AG20443 (cell line): ENCODE measurements around the gene PLXNA4.
A peak's percentile ranks its signal among the peaks of the same experiment; 100 is the strongest.

Experiments used
- DNase-seq: peaks from one replicate; pipeline ENCODE4 v3.0.0; 2012; ENCODE audit warnings: low spot score, mixed read lengths

Gene PLXNA4

DNA sequence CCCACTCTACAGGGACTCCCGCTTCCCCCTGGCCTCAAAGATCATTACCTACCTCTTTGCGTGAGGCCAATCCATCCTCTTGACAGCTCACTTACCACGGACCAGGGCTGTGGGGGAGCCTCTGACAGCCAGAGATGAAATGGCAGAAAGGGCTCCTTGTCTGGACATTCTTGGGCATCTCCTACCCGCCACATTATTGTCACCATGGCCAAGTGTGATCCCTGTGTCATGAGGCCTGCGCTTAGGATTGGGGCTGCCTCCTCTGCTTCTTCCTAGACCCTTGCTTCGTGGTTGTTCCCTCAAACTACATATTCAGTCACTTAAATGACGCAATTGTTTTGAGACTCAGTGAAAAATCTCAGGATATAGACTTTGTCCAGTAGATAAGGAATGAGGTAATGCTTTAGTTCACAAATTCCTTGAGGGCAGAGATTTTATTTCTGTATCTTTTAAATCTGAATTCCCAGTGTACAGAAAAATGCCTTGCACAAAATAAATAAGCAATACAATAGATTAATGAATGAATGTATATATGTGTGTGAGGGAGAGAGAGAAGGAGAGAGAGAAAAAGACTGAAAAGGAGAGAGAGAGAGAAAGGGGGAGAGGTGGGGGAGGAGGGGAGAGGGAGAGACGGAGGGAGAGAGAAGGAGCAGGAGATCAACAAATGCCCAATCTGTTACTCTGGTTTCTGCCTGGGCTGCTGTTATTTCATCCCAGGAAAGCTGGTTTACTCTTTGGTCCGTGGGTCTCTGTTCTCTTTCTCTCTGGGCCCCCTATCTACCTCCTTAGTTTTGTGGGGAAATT is 159.0 kb downstream of the PLXNA4 start:
- no peak for DNase-seq

DNA sequence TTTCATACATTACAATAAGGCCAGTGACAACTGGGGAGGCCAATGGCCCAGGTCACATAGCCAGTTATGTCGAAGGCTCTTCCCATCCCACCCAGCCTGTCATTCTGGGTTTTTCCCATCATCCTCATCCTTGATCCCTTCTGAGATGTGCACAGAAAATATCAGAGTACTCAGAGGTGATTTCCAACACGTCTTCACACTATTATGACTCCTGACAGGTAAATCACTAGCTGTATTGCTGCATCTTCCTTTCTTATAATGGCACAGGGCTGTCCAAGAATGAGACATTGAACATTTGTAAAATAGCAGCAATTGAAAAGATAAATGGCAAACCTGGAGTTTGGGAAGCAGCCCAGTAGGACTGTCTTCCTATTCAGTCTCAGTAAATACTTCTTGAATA is 159.9 kb downstream of the PLXNA4 start:
- no peak for DNase-seq

DNA sequence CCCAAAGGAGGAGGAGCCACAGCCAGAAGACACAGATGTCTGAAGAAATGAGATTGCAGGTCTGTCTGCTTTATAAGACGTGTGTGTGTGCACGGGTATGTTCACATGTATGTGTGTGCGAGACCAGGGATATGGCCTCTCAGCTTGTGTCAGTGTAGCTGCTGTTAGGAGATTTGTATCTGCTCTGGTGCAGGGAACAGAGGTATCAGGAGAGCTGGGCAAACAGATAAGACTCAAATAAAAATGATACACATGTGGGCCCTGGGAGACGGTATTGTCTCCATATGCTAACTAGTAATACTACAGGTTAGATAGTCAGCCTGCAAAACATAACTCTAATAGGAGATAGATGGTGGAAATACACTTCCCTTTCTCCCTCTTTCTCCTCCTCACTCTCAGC is 161.0 kb downstream of the PLXNA4 start:
- no peak for DNase-seq

DNA sequence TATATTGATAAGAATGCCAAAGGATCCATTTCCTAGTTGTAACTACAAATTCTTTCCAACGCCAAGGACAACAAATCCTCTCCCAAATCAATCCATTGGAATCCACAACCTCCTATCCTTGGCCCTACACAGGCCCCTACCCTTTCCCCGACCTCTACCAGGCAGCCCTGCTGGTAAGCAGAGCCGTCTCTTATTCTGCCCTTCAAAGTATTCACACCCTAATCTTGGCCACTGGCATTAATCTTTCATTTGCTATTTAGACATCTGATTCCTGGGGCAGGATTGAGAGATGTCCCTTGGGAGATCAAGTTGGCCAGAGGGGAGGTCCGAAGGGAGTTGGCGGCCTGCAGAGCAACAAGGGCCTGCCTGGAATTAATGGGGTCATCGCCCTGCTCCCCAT is 161.4 kb downstream of the PLXNA4 start:
- no peak for DNase-seq

DNA sequence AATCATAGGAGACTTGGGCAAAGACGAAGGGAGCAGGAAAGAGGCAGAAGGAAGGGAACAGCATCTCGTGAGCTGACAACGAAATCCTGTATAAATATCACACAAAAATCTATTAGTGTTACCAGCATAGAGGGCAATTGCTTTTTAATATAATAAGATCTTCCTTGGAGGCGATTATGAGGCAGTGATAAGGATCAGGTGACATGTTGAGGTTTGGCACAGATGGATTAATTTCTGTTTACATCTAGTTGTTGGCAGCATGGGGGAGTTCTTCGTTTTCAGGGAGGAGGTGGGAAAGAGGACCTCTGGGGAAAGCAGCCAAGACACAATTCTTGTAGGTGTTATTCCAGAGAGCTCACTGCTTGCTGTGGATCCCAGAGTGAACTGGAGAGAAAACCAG is 163.8 kb downstream of the PLXNA4 start:
- no peak for DNase-seq

DNA sequence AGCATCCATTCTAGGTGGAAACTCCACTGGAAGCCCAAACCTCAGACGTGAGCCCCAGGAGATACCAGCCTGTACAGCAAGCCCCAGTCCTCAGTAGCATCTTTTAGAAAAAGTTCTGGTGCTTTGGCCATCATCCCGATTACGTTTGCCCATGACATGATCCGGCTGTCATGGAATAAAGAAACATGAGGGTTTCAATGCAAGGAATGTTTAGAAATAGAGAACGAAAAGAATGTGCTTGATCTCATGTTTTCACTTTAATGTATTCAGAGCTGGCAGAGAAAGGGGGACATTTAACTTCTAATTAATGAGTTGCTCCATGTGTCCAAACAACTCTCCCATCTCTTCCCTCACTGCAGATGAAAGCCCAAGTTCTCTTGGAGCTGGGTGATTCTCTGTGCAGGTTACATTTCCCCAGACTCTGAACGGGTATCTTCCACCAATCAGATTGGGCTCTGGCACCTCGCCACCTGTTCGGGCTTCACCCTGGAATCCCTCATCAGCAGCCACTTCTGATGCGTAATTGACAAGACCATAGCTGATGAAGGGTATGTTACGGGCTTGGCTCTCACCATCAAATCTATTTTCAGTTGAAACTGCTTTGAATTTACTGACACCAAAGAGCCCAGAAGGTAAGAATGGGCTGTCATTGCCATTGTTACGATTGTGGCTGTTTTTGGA is 165.3 kb downstream of the PLXNA4 start:
- no peak for DNase-seq

DNA sequence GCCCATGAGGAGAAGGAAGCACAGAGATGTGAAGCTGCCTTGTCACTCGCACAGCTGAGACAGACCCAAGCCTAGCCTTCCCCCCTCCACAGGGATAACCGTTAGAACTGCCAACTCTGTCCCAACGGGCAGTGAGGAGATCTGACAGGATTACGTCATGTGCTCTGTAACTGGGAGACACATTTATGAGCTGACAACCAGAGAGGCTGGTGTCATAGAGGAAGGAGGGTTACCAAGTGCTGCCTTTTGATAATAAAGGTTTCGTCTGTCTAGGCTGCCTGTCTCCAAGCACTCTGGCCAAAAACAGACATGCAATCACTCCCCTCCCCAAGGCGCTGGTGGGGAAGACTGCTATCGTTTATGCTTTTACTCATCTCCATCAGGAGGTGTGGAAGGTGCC is 165.9 kb downstream of the PLXNA4 start:
- peak; percentile 56 for DNase-seq

DNA sequence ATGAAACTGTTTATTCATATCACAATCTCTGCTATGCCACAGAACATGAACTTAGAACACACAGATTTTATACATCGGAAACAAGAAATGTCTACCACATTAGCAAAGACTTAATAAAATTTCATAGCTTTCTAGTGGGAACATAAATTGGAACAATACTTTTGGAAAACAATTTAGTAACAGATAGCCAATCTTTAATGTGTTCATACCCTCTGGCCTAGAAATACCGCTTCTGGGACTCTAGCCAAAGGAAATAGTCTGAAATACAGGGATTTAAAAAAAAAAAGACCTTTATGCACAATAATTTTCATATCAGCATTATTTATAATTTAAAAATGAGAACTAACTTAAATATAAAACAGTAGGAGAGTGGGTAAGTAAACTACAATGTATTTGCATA is 168.5 kb downstream of the PLXNA4 start:
- DNase-seq, result no peak

DNA sequence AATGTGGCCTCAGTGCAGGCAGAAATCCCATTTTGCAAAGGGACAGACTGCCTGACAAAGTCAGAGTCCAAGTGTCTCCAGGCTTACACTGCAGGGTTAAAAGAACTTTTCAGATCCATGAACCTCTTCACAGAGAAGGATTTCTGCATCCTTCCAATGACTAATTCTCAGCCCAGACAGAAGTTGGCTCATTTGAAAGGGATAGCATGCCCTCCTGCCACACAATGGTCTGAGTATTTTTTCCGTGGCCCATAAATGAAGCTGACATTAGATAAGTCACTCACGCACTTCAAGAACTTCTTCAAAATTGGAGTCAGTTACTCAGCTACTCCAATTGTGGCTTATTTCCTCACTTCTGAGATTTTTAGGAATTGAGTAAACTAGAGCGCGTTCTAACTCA is 170.2 kb downstream of the PLXNA4 start:
- DNase-seq, result peak; percentile 58

DNA sequence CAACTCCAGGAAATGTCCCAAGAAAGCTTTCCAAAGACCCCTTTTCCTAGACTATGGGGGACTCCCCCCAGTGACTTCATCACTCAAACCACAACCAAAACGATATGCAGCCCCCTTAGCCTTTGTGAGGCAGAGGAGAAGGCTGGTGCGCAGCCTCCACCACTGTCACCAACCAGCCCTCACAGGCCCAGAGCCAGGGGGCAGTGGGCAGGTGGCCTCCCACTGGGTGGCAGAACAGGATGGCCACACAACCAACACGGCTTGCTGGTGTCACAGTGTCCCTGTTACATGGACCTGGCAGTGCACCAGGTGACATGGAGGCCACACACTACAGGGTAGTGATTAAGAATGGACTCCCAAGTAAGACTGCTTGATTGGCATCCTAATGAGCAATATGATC is 172.0 kb downstream of the PLXNA4 start:
- DNase-seq, result no peak

DNA sequence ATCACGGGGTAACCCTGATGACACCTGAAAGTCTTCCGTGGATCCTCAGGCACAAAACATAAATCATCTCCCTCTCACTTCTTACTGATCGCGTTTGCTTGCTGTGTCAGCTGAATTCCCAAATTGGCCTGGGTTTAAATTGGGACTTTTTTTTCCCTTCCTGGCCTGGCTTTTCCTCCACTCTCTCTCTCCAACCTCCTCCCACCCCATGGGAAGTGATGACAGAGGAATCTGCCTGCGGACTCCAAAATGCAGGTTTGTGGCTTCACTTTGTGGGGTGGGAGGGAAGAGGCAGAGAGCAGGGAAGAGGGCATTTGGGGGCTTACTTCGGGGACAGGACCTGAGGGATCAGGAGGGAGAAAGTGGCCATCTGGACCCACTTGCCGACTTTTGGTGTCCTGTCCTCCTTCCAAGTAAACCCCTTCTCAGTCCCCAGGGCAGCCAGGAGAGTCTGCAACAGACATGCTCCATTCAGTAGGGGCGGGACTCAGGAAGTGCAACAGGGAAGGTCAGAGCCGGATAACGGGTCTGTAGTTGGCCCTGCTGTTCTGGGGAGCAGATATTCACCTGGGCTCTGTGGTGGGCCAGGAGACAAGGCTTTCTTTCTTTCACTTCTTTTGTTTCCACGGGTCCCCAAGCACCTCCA is 172.7 kb downstream of the PLXNA4 start:
- DNase-seq, result peak; percentile 30

DNA sequence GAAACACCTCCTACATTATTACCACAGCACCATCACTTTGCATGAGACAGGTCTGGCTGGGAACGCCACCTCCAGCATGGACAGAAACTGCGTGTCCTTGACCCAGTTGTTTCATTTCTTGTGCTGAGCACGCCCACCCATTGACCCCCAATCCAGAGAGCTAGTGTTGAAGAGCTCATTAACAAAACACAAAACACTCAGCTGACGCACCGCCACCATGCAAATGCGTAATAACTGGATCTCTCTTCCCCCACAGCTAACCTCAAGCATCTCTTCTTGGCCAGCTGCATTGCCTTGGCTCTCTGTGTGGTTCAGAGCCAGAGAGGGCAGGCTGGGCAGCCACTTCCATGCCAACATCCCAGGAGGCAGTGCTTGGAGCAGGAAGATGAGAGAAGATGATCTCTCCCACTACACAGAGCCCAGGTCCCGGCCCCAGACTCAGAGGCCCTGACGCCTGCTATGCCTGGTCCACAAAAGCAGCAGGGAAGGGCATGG is 173.5 kb downstream of the PLXNA4 start:
- DNase-seq, result peak; percentile 90

DNA sequence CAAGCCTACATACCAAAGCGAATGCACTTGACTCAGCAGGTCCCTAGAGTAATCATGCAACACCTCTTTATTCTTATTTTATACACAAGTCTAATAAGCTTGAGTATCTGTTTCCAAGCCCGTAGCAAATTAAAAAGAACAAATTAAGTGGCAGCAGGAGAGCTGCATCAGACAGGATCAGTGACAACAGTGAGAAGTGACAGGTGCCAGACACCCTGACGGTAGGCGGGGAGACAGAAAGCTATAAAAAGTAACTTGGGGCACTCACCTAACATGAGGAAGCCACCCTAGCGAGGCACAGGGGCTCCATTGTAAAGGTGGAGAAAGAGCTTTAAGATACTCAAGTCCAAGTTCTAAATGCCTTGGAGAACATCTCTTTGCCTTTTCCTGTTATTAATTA is 174.2 kb downstream of the PLXNA4 start:
- DNase-seq, result no peak

DNA sequence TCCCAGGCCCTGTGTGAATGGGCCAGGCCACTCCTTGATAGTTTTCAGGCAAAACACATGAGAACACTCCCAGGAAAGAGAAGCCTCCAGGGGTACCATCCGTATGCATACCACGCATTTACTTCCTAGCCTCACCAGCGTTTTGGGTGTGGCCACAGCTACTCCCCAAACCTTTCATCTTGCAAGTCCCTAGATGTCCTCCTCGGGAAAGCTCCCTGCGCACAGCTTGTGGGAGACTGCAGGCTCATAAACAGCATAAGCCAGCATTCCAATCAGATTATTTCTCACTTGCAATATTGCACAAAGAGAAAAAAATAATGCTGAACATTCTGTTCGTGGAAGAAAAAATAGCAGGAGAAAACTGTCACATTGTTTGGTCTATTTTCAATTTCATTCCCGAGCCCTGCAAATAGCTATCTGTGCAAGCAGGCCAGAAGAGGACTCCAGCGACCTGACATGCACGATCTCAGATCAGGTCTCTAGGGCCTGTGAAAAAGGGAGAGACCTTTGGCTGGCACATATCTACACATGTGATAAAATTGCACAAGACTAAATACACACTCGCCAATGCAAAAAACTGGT is 175.6 kb downstream of the PLXNA4 start:
- DNase-seq, result peak; percentile 60

DNA sequence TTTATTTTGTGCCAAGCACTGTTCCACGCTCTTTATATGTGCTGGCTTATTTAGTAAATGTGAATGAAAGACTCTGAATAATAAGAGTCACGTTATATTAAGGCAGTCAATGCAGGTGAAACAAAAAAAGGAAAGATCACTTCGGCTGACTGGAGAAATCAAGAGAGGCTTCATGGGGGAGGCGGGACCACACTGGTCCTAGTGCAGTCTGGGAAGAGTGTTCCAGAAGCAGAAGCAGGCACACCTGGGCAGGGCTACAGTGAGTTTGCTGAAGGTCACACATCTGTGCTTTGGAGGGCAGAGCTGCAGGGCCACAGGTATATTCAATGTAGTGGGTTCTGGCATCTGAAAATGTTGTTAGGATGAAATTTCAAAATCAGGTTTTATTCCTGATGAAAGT is 176.9 kb downstream of the PLXNA4 start:
- no peak for DNase-seq

DNA sequence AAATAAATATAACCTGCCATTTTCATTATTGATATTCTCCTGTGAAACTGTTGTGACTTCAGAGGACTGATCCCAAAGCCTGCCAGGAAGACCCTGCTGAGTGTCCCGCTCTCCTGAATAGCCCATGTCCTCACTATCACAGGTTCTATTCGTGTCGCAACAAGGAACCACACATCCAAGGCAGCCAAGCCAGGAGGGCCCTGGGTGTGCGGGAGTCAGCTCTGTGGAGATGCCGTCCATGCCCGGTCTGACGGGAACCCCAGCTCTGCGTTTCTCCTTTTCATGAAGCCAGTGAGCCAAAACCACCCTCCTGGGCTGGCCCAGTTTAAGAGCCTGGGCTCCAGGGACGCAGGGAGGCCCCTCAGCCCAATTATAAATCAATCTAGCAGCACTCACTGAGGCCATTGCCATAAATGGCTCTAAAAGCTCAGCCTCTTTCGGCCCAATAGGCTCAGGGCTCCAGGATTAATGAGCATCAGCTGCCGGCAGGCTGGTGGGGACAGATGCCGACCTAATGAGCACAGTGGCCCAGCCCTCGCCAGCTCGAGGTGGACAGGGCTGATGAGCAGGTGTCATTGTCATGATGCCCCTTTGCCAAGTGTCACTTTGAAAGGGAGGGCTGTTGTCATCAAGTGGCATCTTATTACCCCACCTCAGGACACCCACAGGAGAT is 177.9 kb downstream of the PLXNA4 start:
- DNase-seq, result no peak

DNA sequence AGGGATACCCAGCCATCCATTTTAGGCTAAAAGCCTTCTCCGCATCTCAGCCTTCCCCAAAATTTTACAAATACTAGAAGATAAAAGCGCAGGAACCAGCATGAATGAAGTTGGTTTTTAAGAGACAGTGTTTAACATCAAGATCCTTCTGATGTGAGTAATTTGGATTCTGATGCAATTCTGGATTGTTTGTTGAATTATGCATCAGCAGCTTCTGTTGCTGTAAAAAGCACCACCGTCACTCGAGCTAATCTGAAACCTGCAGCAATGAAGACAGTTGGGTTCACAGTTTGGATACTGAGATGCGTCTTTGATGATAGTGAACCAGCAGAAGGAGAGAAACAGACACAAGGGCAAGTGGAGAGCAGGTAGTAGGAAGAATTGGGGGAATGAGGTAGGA is 179.2 kb downstream of the PLXNA4 start:
- no peak for DNase-seq

DNA sequence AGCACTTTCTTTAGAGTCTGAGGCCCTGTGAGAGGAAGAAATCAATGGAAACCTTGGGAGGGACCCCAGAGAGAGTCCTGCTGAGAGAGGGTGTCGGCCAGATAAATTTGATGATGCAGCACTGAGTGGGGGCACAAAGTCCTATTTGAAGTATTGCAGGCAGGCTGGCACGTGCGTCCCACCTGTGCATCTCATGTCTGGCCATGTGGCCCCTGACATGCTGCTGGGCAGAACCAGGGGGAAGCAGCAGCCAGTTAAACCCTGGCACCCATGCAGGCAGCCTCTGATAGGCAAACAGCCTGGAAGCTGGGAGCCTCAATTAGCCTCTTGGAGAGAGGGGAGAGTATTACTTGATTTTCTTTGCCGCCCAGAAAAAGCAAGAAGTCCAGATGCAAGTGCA is 180.9 kb downstream of the PLXNA4 start:
- DNase-seq, result no peak

DNA sequence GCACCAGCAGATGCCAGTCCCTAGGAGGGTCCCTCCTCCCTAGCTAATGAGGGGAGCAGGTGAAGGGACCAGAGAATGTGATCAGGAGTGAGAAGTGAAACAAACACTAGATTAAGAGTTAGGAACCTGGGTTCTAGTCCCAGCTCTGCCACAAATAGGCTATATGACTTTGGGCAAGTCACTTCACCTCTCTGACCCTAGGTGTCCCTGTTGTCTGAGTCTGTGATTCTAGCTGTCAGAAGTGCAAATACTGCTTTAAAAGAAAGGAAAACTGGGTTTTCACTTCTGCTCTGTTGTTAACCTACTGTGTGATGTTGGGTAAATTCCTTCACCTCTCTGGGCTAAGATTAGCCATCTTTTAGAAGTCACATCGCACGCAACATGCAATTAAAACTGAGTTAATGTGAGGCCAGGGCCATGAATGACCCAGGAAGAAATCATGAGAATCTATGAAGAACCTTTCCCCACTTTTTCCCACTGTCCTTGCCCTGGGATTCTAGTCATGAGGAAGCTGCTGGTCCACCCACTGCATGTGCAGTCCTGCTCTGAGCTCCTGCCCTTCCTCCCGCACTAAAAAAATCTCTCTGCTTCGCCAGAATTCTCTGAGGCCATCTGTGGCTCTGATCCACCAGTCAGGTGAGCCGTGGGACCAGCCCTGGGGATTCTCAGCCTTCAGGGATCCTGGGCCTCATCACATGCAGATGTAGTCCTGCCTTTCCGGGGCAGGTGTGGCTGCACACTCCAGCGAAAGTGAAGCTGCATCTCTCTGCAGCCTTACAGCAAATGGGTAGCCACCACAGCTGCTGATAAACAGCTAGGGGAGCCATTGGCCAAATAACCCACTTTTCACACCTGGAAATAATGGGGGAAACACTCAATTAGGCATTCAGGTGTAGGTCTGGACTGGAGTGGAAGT is 181.7 kb downstream of the PLXNA4 start:
- no peak for DNase-seq

DNA sequence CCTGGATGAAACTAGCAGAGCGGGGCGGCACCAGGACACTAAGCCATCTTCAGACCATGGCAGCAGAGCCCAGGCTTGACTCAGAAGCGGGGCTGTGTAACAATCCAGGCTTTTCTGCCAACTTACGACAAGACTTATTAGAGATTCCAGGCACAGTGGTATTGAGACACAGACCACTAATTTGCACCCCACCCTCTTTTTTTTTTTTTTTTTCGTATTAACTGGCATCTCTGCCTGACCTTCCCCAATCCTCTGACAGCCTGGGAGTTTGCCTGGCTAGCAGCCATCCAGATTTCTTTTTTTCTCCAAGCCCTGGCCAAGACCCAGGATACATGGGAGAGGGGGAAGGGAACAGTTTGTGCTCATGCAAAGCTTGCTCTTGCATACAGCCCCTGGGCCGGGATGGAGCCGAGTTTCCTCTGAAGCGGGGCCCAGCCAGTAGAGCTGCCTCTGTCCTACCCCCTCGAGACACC is 182.4 kb downstream of the PLXNA4 start:
- peak; percentile 75 for DNase-seq

DNA sequence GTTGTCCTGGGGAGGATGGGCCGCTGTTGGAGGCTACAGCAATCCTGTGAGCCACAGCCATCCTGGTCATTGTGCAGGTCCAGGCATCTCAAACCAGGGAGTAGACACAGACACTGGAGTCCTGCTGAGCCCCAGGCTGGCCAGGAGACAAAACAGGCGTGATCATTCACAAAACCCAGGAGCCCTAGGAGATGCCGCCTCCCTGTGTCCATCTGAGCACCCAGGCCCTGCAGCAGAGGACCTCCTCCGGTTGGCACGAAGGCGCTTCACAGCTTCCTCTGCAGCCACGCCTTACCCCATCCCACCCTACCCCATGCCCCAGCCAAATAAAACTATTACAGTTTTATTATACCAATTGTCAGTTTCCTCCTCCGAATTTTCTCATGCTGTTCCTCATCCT is 183.6 kb downstream of the PLXNA4 start:
- DNase-seq, result no peak
